Measurements from ENCODE around the gene TRRAP.
A peak's percentile ranks its signal among the peaks of the same experiment; 100 is the strongest.
"Not testable (repeated sequence)": the region's sequence is repeated elsewhere in the genome, so short reads cannot be mapped to it uniquely, and the experiment has no call there.

The TRRAP gene

DNA sequence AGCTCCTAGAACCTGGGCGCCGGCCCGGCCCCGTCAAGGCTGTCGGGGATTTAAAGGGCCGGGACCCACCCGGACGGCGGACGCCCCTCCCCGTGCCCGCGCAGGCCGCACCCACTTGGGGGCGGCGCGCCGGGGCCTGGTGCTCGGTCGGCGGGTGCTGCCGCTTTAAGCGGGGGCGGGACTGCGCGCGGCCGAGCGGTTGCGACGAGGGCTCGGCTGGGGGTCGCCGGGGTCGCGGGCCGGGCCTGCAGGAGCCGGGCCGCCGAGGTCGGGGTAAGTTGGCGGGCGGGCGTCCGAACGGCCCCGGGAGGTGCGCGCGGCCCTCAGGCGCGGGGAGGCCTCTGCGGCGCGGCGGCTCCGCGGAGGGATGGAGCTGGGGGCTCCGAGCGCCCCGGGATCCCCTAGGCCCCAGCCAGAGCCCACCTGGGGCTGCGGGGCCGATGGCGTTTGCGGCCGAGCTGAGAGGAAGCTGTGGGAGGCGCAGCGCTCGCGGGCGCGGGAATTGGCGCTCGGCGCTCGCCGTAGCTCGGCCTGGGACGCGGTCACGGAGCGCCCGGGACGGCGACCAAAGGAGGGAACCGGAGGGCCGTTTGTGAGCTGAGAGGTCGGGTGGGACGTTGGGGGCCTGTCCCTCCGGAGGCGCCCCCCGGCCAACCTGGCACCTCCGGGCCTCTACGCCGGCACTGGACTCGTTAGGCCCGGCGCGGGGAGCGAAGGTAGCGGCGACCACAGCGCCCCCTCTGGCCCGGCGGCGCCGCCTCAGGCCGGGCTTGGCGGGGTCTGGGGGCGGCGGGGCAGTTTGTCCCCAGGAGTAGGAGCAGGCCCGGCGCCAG, at the start of gene TRRAP:
TSS of gene TRRAP (plus strand) at position 168 of the 833 bp plus-strand sequence. CDS start 2,619 bp downstream, outside the sequence.
- peak; percentile 75 for DNase-seq

DNA sequence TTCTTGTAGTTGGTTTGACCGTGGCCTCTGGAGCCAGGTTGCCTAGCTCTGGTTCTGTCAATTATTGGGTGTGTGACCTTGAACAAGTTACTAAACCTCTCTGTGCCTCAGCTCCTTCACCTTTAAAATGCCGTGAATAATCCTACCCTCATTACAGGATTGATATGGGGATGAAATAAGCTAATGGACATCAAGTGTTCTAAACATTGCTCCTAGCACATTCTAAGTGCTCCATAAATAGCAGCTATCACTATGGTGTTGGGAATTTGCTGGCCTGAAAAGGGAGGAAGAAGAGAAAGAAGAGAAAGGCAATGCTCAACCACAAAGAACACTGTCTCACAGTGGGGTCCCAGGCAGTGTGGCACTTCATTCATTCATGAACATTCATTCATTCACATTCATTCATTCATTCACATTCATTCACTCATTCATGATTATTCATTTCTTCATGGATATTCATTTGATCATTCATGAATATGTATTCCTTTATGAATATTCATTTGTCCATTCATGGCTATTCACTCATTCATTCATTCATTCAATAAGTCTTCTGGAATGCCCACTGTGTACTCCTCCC, 47.3 kb upstream of the TRRAP start:
- no peak for DNase-seq

DNA sequence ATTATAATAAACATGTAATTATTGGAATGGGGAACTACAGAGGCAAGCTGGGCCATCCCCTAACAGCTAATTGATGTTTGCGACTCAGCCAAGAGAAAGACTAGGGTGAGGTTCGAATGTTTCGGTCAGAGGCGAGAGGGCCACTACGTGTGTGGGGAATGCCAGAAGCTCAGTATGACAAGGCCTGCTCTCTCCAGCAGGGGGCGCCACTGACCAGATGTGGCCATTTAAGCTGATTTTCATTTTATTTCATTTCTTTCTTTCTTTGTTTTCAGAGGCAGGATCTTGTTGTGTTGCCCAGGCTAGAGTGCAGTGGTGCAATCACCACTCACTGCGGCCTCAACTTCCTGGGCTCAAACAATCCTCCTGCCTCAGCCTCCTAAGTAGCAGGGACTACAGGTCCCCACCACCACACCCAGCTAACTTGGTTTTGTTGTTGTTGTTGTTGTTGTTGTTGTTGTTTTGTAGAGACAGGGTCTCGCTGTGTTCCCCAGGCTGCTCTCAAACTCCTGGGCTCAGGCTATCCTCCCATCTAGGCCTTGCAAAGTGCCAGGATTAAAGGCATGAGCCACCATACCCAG, 46.6 kb upstream of the TRRAP start:
- DNase-seq: peak; percentile 31

DNA sequence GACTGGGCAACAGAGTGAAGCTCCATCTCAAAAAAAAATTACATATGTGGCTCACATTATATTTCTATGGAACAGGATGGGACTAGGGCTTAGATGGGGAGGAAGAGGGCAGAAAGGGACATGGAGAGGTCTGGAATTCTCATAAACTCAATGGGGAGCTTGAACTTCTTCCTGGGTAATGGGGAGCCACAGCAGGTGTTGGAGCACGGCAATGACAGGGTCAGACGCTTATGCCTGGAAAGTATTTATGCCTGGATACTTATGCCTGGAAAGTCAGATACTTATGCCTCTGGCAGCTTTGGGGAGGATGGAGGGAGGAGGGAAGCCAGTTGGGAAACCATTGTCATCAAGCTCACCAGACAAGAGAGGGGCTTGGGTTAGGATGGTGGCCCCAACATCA, 45.3 kb upstream of the TRRAP start:
- no peak for DNase-seq

DNA sequence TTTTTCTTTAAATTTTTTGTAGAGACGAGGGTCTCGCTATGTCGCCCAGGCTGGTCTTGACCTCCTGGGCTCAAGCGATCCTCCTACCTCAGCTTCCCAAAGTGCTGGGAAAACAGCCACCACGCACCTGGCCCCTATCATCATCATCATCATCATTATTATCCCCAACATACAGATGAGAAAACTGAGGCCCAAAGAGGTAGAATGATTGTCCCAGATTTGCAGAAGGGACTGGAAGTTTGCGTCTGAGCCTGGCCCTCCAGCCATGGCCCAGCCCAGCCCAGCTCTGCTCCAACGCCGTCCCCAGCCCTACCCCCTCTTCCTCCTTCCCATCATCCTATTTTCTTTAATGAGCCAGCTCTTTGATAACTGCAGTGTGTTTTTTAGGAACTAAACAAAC, 43.4 kb upstream of the TRRAP start:
- no peak for DNase-seq

DNA sequence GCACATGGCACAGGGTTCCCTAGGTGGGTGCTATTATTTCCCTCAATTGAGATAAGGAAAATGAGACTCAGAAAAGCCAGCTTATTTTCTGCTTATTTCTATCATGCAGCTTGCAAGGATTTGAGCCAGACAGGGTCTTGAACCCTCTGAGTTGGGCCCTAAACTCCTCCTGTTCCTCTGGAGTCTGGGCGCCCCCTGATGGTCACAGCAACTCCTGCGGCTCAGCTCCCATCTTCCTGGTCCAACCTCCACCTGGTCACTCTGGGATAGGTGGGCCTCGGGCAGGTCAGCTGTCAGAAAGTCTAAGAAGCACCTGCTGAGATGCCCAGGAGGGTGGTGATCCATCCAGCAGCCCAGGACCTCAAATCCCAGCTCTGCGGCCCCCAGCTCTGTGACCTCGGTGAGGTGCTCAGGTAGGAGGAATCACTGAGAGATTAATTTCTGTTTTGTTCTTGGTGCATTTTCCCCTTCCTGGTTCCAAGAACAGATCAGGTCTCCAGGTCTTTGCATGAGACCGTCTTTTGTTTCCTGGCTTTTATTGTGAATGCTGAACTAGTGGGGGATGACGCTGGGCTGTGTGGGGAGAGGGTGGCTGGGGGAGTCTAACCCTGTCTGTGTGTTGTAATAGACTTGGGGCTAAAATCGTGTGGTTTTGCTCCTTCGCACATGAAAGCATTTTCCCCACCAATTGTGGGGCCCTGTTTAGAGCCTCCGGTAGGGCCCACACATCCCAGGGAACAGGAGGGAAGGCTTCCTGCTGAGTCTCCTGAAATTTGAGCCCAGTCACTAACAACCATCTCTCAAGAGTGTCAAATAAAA, 41.3 kb upstream of the TRRAP start:
- DNase-seq: peak; percentile 3

DNA sequence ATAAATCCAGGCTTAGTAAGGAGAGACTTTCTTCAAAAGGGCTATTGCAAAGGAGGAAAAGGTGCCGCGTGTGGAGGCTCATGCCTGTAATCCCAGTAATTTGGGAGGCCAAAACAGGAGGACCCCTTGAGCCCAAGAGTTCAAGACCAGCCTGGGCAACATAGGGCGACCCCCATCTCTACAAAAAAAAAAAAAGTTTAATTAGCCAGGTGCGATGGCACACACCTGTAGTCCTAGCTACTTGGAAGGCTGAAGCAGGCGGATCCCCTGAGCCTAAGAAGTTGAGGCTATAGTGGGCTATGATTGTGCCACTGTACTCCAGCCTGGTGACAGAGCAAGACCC, 40.7 kb upstream of the TRRAP start:
- no peak for DNase-seq

DNA sequence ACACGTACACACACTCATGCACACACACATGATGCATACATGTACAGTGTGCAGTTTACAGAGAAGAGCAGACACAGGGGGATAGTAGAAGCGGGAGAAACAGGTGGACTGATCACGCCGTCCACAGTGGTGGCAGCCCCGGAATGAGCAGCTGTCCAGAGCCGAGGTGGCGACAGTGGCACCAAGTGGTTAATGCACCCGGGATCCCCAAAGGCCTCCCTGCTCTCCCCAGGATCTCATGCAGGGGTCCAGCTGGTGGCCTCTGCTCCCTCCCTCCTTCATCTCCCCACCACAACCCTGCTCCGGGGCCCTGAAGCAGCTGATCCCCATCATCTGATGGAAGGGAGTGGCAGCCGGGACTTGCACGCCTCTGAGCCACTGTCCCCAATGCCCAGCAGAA, 38.2 kb upstream of the TRRAP start:
- DNase-seq: no peak

DNA sequence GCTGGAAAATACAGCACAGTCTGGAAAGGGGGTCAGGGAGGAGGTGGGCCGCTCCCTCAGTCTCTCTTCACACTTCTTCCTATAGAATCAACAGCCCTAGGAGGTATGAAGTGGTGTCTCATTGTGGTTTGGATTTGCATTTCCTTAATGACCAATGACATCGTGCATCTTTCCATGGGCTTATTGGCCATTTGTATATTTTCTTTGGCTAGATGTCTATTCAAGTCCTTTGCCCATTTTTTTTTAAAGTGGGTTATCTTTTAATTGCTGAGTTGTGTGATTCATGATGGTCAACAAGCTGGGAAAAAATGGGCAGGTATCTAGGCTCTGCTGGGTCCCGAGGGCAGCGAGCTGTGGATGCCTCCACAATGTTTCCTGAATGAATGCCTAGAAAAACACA, 37.6 kb upstream of the TRRAP start:
- no peak for DNase-seq

DNA sequence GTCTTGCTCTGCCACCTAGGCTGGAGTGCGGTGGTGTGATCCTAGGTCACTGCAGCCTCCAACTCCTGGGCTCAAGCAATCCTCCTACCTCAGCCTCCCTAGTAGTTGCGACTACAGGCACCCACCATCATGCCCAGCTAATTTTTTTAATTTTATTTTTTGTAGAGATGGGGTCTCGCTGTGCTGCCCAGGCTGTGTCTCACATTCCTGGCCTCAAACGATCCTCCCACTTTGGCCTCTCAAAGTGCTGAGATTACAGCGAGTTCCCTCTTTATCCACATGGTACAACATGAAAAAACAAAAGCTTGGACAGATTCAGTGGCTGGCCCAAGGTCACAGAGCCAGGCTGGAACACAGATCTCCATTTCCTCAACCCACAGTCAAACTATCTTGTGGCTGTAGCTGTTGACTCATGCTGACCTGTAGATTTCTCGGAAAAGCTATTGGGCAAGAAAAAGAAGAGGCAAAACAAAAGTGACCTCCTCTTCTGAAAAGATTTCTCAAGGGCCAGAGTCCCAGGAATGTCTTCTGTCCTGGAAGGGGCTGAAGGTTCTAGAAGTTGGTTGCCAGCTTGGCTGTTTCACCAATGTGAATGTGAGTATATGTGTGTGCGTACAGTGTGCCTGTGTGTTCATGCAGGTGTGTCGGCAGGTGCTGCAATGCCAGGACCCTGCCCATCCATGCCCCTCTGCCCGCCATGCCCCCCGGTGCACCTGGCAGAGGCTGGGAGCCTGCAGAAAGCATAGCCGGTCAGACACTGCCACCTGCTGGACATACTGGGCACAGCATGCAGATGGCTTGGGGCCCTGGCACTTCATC, 36.9 kb upstream of the TRRAP start:
- DNase-seq: peak; percentile 72

DNA sequence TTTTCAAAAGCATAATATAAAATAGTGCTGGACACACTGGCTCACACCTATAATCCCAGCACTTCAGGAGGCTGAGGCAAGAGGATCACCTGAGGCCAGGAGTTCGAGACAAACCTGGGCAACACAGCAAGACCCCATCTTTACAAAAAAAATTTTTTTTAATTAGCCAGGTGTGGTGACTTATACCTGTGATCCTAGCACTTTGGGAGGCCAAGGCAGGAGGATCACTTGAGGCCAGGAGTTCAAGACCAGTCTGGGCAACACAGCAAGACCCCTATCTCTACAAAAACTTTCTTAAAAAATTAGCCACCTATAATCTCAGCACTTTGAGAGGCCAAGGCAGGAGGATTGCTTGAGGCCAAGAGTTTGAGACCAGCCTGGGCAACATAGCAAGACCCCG, 35.8 kb upstream of the TRRAP start:
- not testable (repeated sequence) for DNase-seq

DNA sequence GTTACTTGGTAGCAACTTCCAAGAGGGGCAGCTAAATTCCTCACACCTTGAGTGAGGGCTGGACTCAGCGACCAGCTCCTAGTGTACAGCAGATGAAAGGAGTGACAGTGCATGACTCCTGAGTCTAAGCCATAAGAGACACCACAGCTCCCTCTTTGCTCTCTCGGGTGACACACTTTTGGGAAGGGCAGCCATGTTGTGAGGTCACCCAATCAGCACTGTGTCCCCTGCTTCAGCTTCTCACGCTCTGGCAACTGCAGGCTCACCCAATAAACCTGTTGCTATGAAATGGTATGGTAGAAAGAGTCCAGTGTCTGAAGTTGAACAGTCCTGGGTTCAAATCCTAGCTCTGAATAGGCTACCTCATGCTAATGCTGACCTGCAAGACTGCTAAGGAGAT, 29.4 kb upstream of the TRRAP start:
- DNase-seq: no peak

DNA sequence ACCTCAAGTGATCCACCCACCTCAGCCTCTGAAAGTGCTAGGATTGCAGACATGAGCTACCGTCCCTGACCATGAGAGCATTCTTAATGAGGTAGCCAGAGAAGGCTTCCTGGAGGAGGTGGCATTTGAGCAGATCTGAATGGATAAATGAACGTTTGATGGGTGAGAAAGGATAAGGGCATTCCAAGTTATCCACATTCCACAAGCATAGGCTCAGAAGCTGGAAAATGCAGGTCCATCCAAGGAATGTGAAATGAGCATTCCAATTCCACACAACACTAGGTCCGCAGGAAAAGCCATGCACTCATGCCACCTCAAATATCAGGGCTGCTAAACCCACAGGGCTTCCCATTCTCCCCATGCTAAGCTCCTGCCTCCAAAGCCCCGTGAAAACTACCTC, 25.5 kb upstream of the TRRAP start:
- DNase-seq: no peak

DNA sequence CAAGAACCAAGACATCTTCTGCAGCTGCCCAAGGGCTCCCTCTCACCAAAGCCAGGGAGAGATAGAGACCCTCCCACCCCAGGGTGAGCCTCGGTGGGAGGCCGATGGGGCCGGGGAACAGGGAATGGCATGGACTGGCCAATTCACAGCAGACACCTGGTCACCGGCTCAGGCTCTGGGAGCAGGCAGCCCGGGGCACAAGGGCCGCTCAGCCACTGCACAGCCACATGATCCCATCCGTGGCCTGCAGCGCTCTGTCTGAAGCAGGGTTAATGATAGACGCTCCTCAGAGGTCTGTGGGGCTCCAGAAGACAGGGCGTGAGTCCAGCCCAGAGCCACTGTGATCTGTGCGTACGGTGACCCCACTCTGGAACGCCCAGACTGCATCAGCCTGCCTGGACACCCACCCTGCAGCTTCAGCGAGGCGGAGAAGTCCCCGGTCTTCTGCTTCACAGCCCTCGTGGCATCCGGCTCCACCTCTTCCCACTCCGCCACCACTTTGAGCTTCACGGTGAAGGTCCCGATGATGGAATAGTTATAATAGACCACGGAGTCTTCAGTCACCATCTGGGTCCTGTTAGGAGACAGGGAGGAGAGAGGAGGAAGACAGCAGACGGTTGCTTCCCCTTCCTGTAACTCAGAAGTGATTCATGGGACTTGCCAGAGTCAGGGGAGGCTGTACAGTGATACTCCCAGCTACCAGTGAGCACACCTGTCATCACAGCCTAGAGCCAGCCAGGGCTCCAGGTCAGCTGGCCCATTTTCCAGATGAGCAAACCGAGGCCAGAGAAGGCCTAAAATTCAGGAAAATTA, 22.5 kb upstream of the TRRAP start:
- no peak for DNase-seq

DNA sequence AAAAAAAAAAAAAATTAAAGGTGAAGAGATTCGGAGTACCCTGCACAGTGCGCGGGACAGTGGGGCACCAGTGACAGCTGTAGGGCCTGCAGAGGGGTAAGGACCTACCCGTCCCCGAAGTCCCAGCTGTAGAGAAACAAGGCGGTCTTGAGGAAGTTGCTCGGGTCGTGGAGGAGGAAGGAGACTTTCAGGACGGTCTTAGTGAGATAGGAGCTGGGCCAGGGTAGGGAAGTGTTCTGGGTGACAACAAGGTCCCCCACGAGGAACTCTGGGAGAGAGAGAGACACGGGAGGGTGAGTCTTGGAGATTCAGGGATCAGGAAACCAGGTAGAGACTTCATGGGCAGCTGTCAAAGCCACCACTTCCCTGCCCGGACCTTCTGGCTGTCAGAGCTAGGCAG, 18.3 kb upstream of the TRRAP start:
- DNase-seq: no peak

DNA sequence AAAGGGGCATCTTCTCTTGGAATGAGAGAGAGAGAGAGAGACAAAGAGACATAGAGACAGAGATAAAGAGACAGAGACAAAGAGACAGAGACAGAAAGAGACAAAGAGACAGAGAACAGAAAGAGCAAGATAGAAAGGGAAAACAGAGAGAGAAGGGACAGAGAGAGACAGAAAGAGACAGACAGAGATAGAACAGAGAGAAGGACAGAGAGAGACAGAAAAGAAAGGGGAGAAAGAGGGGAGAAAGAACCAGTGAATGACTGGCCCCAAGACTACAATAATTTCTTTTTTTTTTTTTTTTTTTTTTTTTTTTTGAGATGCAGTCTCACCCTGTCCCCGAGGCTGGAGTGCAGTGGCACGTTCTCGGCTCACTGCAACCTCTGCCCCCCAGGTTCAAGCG, 16.1 kb upstream of the TRRAP start:
- no peak for DNase-seq

DNA sequence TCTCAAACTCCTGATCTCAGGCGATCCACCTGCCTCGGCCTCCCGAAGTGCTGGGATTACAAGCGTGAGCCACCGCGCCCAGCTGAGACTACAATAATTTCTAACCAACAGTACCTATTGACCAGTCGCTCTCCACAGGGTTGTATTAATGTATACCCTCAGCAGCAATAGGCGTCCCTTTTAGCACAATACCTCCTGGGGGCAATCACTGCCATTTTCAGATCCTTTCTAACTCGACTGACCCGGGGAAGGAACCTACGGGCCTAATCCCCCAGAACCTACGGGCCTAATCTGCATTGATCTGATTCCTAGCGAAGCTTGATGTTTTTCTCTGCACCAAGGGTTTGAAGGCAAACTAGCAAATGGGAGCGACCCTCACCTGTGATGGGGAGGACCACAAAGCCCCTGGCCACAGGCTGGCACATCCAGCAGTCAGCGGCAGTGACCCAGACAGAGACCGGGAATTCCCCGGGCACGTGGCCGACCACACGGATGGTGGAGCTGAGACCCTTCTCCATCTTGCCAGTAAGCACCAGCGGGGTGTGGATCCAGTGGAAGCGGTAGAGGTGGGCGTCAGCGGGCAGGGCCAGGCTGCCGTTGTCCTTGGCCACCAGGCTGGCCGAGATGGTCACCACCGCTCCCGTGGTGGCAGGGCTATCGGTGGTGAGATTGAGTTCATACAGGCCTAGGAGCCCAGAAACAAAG, 15.5 kb upstream of the TRRAP start:
- DNase-seq: no peak

DNA sequence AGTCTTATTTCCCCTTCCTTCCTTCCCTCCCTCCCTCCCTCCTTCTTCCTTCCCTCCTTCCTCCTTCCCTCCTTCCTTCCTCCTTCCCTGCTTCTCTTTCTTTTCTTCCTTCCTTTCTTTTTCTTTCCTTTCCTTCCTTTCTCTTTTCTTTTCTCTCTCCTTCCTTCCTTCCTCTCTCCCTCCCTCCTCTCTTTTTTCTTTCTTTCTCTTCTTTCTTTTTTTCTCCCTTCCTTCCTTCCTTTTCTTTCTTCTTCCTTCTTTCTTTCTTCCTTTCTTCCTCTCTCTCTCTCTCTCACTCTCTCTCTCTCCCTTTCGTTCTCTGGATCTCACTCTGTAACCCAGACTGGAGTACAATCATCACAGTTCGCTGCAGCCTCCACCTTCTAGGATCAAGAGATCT, 14.7 kb upstream of the TRRAP start:
- DNase-seq: no peak

DNA sequence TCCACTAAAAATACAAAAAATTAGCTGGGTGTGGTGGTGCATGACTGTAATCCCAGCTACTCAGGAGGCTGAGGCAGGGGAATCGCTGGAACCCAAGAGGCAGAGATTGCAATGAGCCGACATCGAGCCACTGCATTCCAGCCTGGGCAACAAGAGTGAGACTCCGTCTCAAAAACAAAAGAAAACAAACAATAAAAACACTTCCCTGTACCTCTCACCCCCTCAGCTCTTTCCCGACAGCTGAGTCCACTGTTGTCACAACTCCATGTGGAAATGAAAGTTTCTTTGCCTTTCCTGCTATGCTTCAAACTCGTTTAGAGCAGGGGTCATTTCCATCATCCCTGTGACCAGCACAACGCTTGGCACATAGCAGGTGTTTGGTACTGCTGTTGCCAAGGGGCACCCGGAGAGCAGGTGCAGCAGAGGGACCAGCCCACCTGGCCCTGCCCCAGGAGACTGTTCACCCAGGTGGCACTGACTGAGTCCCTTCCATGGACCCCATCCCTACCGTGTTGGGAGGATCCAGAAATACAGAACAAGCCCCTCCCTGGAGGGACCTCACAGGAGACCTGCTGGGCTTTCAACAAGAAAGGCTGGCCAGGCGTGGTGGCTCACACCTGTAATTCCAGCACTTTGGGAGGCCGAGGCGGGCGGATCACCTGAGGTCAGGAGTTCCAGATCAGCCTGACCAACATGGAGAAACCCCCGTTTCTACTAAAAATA, 13.4 kb upstream of the TRRAP start:
- no peak for DNase-seq

DNA sequence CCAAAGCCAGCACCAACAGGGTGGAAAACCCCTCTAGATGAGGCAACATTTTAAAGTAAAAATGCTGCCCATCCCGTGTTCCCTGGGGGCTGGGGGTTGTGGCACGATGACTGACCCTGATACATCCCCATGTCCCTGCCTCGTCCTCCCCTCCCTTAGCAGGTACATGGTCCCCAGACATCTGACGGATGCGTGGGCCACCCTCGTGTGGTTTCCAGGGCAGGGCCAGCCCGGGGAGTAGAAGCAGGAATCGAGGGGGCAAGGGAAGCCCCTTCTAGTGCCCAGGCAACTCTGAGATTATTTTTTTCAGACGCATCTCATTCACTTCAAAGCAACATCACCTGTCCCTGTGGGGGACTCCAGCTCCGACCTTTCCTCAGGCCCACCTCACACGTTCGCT, 12.0 kb upstream of the TRRAP start:
- no peak for DNase-seq

Measured in CD4-positive, alpha-beta T cell treated with Interleukin-6 for 4 hours (primary cell).